Measurements from ENCODE around the gene RXRA.

RXRA gene

GRCh38 chr9:134460206-134460605, 134.0 kb downstream of the RXRA start:
- Mint-ChIP-seq H3K36me3 (ENCODE audit: insufficient read depth) (peaks cover 5% of the 10 kb centered on the region), H3K4me3 (no peak overlapping the region), H3K27ac (ENCODE audit: low read depth) (no peak overlapping the region), H3K9me3 (no peaks in the 10 kb centered on the region), H3K4me1 (peaks cover 11% of the 10 kb centered on the region), H3K27me3 (peaks cover 11% of the 10 kb centered on the region)
- DNase-seq (ENCODE audit: low spot score in 2 of 2) = no peak
- no peak for ATAC-seq (replicated peaks; ENCODE audit: extremely low read depth, poor library complexity, severe bottlenecking)

DNA sequence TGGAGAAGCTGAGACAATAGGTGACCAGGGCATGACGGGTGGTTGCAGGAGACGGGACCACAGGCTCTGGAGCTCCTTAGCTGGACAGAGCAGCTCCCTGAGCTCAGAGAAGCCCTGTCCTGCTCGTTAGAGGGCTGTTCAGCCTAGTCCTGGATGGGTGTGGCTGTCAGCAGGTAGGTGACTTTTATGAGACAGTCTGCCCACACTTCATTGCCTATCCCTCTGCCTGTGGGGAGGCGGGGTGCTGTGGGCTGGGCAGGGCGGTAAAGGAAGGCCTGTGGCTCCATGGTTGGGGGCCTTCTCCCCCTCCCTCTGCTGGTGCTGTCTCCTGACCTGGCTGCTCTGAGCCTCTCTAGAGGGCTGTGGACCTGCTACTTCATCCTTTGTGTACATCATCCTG, 134.6 kb downstream of the RXRA start:
- peaks cover 11% of the 10 kb centered on the region for H3K27me3 Mint-ChIP-seq
- no peaks in the 10 kb centered on the region for H3K9me3 Mint-ChIP-seq
- peaks cover 7% of the 10 kb centered on the region for H3K4me1 Mint-ChIP-seq
- no peak for DNase-seq (ENCODE audit: low spot score in 2 of 2)
- no peak for ATAC-seq (replicated peaks; ENCODE audit: extremely low read depth, poor library complexity, severe bottlenecking)
- H3K27ac Mint-ChIP-seq (ENCODE audit: low read depth) = no peak overlapping the region
- H3K4me3 Mint-ChIP-seq = no peak overlapping the region
- peaks cover 5% of the 10 kb centered on the region for H3K36me3 Mint-ChIP-seq (ENCODE audit: insufficient read depth)

GRCh38 chr9:134461426-134461982, 135.2 kb downstream of the RXRA start:
- H3K27me3 Mint-ChIP-seq = peaks cover 11% of the 10 kb centered on the region
- no peak overlapping the region for H3K27ac Mint-ChIP-seq (ENCODE audit: low read depth)
- DNase-seq (ENCODE audit: low spot score in 2 of 2) (no peak), ATAC-seq (replicated peaks; ENCODE audit: extremely low read depth, poor library complexity, severe bottlenecking) (no peak)
- H3K4me3 Mint-ChIP-seq = no peak overlapping the region
- no peaks in the 10 kb centered on the region for H3K9me3 Mint-ChIP-seq
- H3K36me3 Mint-ChIP-seq (ENCODE audit: insufficient read depth) = peaks cover 1% of the 10 kb centered on the region
- H3K4me1 Mint-ChIP-seq = peaks cover under 1% of the 10 kb centered on the region

DNA sequence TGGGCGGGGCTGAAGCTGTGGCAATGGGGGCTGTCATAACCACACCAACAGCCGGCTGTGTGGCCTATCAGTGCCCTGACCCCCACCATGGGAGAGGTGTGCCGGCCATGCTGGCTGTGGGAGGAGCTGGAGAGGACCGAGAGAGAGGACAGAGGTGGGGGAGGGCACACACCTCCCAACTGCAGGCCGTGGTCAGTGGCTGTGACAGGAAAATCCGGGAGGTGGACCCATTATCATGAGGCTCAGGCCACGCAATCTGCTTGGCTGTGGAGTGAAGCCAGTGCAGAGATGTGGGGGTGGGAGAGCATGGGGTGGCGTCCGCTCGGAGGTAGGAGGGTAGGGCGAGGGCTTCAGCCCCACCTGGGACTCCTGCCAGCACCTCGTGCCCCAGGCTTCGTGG, 136.1 kb downstream of the RXRA start:
- Mint-ChIP-seq H3K4me3 (no peak overlapping the region), H3K4me1 (no peaks in the 10 kb centered on the region), H3K36me3 (ENCODE audit: insufficient read depth) (peaks cover 1% of the 10 kb centered on the region), H3K27ac (ENCODE audit: low read depth) (no peak overlapping the region), H3K9me3 (no peaks in the 10 kb centered on the region), H3K27me3 (peaks cover 11% of the 10 kb centered on the region)
- DNase-seq (ENCODE audit: low spot score in 2 of 2) (no peak), ATAC-seq (replicated peaks; ENCODE audit: extremely low read depth, poor library complexity, severe bottlenecking) (no peak)

DNA sequence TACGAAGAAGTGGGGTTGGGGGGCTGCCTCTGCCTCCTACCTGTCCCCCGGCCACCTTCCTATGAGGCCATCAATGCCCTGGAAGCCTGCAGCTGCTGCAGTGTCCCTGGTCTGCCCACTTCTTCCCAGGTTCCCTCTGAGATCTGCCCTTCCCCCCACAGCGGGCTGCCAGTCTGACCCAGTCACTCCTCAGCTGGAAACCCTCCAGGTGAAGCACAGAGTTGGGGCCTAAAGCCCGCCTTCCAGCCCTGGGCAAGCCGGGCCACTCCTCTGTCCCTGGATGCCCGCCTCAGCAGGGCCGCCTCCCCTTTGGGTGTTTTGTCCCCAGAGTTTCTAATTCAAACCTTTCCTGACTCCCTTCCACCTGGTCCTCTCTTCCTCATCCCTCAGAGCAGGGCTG, 137.0 kb downstream of the RXRA start:
- no peak overlapping the region for H3K27ac Mint-ChIP-seq (ENCODE audit: low read depth)
- DNase-seq (ENCODE audit: low spot score in 2 of 2) (no peak), ATAC-seq (replicated peaks; ENCODE audit: extremely low read depth, poor library complexity, severe bottlenecking) (no peak)
- H3K4me3 Mint-ChIP-seq = no peak overlapping the region
- peaks cover 11% of the 10 kb centered on the region for H3K27me3 Mint-ChIP-seq
- no peaks in the 10 kb centered on the region for H3K4me1 Mint-ChIP-seq
- no peaks in the 10 kb centered on the region for H3K36me3 Mint-ChIP-seq (ENCODE audit: insufficient read depth)
- H3K9me3 Mint-ChIP-seq = no peaks in the 10 kb centered on the region

- Mint-ChIP-seq H3K4me3 (no peak overlapping the region), H3K4me1 (no peaks in the 10 kb centered on the region), H3K27me3 (peaks cover 7% of the 10 kb centered on the region), H3K9me3 (no peaks in the 10 kb centered on the region), H3K27ac (ENCODE audit: low read depth) (no peak overlapping the region), H3K36me3 (ENCODE audit: insufficient read depth) (peaks cover 2% of the 10 kb centered on the region)
- ATAC-seq (replicated peaks; ENCODE audit: extremely low read depth, poor library complexity, severe bottlenecking) (no peak), DNase-seq (ENCODE audit: low spot score in 2 of 2) (no peak)
Observed at GRCh38 chr9:134466869-134467616, 140.8 kb downstream of the RXRA start.

GRCh38 chr9:134468358-134468757, 142.1 kb downstream of the RXRA start:
- H3K9me3 Mint-ChIP-seq = no peaks in the 10 kb centered on the region
- ATAC-seq (replicated peaks; ENCODE audit: extremely low read depth, poor library complexity, severe bottlenecking) (no peak), DNase-seq (ENCODE audit: low spot score in 2 of 2) (no peak)
- no peak overlapping the region for H3K27ac Mint-ChIP-seq (ENCODE audit: low read depth)
- peaks cover 2% of the 10 kb centered on the region for H3K36me3 Mint-ChIP-seq (ENCODE audit: insufficient read depth)
- no peak overlapping the region for H3K4me3 Mint-ChIP-seq
- no peaks in the 10 kb centered on the region for H3K27me3 Mint-ChIP-seq
- no peaks in the 10 kb centered on the region for H3K4me1 Mint-ChIP-seq

DNA sequence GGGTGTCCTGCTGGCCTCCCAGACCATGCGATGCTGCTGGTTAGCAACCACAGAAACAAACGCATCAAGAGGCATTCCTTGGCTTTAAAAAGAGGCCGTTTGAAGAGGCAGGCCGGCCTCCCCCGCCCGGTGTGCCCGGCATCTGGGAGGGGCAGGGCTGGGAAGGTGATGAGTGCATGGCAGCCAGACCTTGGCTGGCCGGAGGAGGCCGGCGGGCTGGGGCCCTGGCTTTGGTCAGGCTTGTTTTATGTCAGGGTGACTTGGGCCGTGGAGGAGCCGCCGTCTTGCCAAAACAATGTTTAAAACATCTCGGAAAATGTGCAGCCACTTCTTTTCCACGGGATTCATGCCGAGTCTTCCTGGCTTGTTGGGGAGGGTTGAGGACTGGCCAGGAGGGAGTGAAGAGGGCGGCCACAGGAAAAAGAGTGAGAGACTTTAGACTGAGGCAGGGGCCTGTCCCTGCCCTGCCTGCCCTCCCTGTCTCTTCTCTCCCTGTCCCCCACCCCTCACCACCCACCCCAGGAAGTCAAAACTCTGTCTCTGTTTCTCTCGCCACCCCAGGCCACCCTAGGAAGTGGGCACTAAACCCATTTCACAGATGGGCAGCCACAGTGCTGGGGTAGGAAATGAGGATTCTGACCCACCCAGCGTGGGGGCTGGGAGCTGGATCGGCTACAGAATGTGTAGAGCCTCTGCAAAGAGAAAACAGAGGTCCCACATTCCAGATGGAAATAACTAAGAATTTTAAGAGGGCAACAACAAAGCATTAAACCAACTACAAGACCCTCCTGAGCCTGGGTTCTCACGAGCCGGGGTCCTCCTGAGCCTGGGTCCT, 143.0 kb downstream of the RXRA start:
- Mint-ChIP-seq H3K4me1 (no peaks in the 10 kb centered on the region), H3K27me3 (no peaks in the 10 kb centered on the region), H3K4me3 (no peak overlapping the region), H3K36me3 (ENCODE audit: insufficient read depth) (peaks cover 2% of the 10 kb centered on the region), H3K9me3 (no peaks in the 10 kb centered on the region), H3K27ac (ENCODE audit: low read depth) (no peak overlapping the region)
- DNase-seq (ENCODE audit: low spot score in 2 of 2) (no peak), ATAC-seq (replicated peaks; ENCODE audit: extremely low read depth, poor library complexity, severe bottlenecking) (no peak)

DNA sequence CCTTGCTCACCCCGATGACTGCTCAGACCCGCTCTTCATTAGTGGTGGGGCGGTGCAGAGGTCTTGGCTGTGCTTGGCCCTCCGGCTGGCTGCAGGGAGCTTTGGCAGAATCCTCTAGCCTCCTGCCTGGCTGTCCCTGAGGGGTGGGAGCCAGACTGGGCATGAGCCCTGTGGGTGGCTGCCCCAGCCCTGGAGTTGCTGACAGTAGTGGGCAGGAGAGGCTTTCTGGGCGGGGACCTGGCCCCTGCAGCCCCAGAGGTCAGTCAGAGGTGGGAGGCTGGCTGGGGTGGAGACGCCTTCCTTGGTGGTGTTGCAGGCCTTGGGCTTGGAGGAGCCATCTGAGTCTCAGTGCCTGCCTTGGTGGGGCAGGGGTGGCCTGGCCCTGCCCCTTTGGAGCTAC, 146.0 kb downstream of the RXRA start:
- no peaks in the 10 kb centered on the region for H3K4me1 Mint-ChIP-seq
- no peak for ATAC-seq (replicated peaks; ENCODE audit: extremely low read depth, poor library complexity, severe bottlenecking)
- no peaks in the 10 kb centered on the region for H3K9me3 Mint-ChIP-seq

DNA sequence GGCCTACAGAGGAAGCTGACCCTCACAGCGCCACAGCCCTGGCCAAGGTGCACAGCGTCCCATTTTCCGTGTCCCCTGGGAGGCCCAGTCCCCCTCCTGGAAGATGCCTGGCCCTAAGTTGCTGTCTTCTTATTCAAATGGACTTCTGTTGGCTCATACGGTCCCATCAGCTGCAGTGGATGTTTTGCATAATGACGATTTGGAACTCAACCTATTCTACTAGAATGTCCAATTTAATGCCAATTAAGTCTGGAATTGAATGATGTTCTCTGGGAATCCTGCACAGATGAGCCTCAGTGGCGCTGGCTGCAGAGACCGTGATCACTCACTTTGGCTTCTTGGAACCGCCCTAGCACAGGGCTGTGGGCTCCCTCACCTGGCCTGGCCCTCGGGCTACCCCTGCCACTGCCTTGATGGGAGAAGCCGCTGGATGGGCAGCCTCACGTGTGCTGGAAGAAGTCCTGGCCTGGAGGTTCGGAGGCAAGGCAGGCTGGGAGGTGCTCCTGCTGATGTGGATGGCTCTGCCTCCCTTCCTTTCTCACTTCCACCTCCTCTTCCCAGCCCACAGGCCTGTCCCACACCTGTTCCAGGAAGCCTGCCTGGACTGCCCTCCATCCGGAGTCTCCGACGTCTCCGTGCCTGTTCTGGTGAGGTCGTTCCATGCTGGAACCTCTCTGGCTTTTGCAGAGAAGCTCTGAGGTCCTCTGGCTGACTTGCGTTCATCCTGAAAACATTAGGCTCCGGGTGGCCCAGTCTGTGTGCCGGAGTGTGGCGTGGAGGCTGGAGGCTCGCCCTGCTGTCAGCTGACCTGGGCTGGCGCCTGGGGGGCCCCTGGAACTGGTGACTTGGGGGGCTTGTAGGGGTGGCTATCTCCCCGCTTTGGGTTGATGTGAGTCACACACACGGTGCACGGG, 147.1 kb downstream of the RXRA start:
- DNase-seq (ENCODE audit: low spot score in 2 of 2) (no peak), ATAC-seq (replicated peaks; ENCODE audit: extremely low read depth, poor library complexity, severe bottlenecking) (no peak)
- no peaks in the 10 kb centered on the region for H3K4me1 Mint-ChIP-seq
- peaks cover 2% of the 10 kb centered on the region for H3K36me3 Mint-ChIP-seq (ENCODE audit: insufficient read depth)
- no peaks in the 10 kb centered on the region for H3K9me3 Mint-ChIP-seq
- H3K27me3 Mint-ChIP-seq = no peaks in the 10 kb centered on the region
- H3K27ac Mint-ChIP-seq (ENCODE audit: low read depth) = no peak overlapping the region
- no peak overlapping the region for H3K4me3 Mint-ChIP-seq

More for the DNA sequence above, 146.0 kb downstream of the RXRA start:
- no peak overlapping the region for H3K27ac Mint-ChIP-seq (ENCODE audit: low read depth)
- H3K27me3 Mint-ChIP-seq = no peaks in the 10 kb centered on the region
- DNase-seq (ENCODE audit: low spot score in 2 of 2) = no peak
- peaks cover 2% of the 10 kb centered on the region for H3K36me3 Mint-ChIP-seq (ENCODE audit: insufficient read depth)
- no peak overlapping the region for H3K4me3 Mint-ChIP-seq

- ATAC-seq (replicated peaks; ENCODE audit: extremely low read depth, poor library complexity, severe bottlenecking) = no peak
- peaks cover 2% of the 10 kb centered on the region for H3K36me3 Mint-ChIP-seq (ENCODE audit: insufficient read depth)
- H3K27ac Mint-ChIP-seq (ENCODE audit: low read depth) = no peak overlapping the region
- H3K4me3 Mint-ChIP-seq = no peak overlapping the region
- no peak for DNase-seq (ENCODE audit: low spot score in 2 of 2)
- H3K27me3 Mint-ChIP-seq = no peaks in the 10 kb centered on the region
- no peaks in the 10 kb centered on the region for H3K4me1 Mint-ChIP-seq
- H3K9me3 Mint-ChIP-seq = no peaks in the 10 kb centered on the region
Observed at GRCh38 chr9:134474055-134474370, 147.8 kb downstream of the RXRA start.

DNA sequence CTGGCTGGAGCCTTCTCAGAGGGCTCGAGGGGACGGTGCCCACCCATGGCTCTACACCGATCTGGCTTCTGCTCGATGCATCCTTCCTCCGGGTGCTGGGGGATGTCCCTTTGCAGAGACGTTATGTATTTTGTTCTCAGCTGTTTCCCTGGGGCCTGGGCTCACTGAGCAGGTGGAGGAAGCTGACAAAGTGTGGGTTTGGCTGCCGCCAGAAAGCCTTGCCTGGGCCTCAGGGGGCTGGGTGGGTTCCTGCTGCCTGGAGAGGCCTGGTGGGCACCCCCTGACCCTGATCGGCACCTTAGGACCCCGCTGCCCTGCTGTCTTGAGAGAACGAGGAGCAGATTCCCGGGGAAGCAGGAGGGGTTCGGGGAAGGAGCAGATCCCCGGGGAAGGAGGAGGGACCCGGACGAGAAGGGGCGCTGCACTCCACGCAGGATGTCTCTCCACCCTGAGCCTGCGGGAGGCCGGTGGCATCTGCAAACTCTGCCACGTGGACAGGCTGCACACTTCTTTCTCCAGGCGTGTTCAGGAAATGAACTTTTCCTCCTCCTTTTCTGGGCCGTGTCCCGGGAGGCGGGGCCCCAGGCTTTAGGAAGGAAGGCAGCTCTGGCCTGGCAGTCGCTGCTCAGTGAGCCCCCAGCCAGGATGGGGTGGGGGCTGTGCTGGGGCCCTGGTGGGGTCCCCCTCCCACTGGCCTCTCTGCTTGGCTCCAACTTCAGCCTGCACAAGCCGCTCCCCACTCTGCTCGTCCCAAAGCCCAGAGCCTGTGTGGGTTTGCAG, 148.9 kb downstream of the RXRA start:
- Mint-ChIP-seq H3K36me3 (ENCODE audit: insufficient read depth) (peaks cover 2% of the 10 kb centered on the region), H3K27ac (ENCODE audit: low read depth) (no peak overlapping the region), H3K9me3 (no peaks in the 10 kb centered on the region), H3K4me1 (no peaks in the 10 kb centered on the region), H3K4me3 (no peak overlapping the region), H3K27me3 (no peaks in the 10 kb centered on the region)
- DNase-seq (ENCODE audit: low spot score in 2 of 2) (no peak), ATAC-seq (replicated peaks; ENCODE audit: extremely low read depth, poor library complexity, severe bottlenecking) (no peak)
